Neutrophil (primary cell): Measurements from ENCODE around the gene VENTX.

Experiments
- H3K27ac ChIP-seq: fragments of 200-600 bp; sonication (generic); 2 replicates; pipeline ENCODE4 v1.5.1; 2016; ENCODE audit warnings: mild to moderate bottlenecking, moderate library complexity
- H3K27me3 ChIP-seq: fragments of 200-600 bp; sonication (generic); 2 replicates; pipeline ENCODE4 v1.6.0; 2016; ENCODE audit warnings: mild to moderate bottlenecking
- H3K36me3 ChIP-seq: fragments of 200-600 bp; sonication (generic); 2 replicates; pipeline ENCODE4 v1.5.1; 2017
- H3K4me1 ChIP-seq, 2 experiments: fragments of 200-600 bp in 1 of 2; sonication (generic) in 1 of 2; 1 replicate in 1 of 2; 2 replicates in 1 of 2; pipeline versions ENCODE4 v1.5.1 to v1.6.1; 2013 to 2016; ENCODE audit warnings: low read depth in 1 of 2, low read length in 1 of 2, mild to moderate bottlenecking in 1 of 2, moderate library complexity in 1 of 2; ENCODE audit not compliant: control insufficient read depth in 1 of 2, insufficient read depth in 1 of 2
- H3K4me3 ChIP-seq, 2 experiments: fragments of 200-600 bp in 1 of 2; sonication (generic) in 1 of 2; 1 replicate in 1 of 2; 2 replicates in 1 of 2; pipeline ENCODE4 v1.5.1; 2013 to 2016; ENCODE audit warnings: low read depth in 1 of 2, low read length in 1 of 2, mild to moderate bottlenecking in 1 of 2, moderate library complexity in 1 of 2
- H3K9me3 ChIP-seq: fragments of 200-600 bp; sonication (generic); 2 replicates; pipeline ENCODE4 v1.5.1; 2016
- CTCF ChIP-seq: fragments of 200-600 bp; sonication (generic); IDR thresholded peaks from 2 replicates; pipeline ENCODE4 v1.5.1; 2016; ENCODE audit warnings: antibody characterized with exemption

The VENTX gene

GRCh38 chr10:133196936-133197758 lies 40.5 kb upstream of the VENTX start:
- TF ChIP-seq CTCF, result no peak
- no peaks in the 10 kb centered on the region for H3K9me3 ChIP-seq
- peaks cover 9% of the 10 kb centered on the region for H3K27me3 ChIP-seq
- no peaks in the 10 kb centered on the region for H3K4me1 ChIP-seq
- no peak overlapping the region for H3K27ac ChIP-seq
- no peaks in the 10 kb centered on the region for H3K36me3 ChIP-seq
- no peak overlapping the region for H3K4me3 ChIP-seq

- H3K4me1 ChIP-seq, result no peaks in the 10 kb centered on the region
- no peak overlapping the region for H3K27ac ChIP-seq
- peaks cover 9% of the 10 kb centered on the region for H3K27me3 ChIP-seq
- no peaks in the 10 kb centered on the region for H3K36me3 ChIP-seq
- H3K4me3 ChIP-seq, result no peak overlapping the region
- no peak for TF ChIP-seq CTCF
- H3K9me3 ChIP-seq, result no peaks in the 10 kb centered on the region
Observed at GRCh38 chr10:133197786-133198185, 39.9 kb upstream of the VENTX start.

GRCh38 chr10:133198206-133198605 lies 39.4 kb upstream of the VENTX start:
- H3K27me3 ChIP-seq, result peaks cover 8% of the 10 kb centered on the region
- no peak overlapping the region for H3K27ac ChIP-seq
- H3K36me3 ChIP-seq, result no peaks in the 10 kb centered on the region
- H3K9me3 ChIP-seq, result no peaks in the 10 kb centered on the region
- no peaks in the 10 kb centered on the region for H3K4me1 ChIP-seq
- no peak for TF ChIP-seq CTCF
- no peak overlapping the region for H3K4me3 ChIP-seq

GRCh38 chr10:133198621-133199487 lies 38.8 kb upstream of the VENTX start:
- H3K4me1 ChIP-seq, result no peaks in the 10 kb centered on the region
- no peak for TF ChIP-seq CTCF
- H3K36me3 ChIP-seq, result no peaks in the 10 kb centered on the region
- H3K27me3 ChIP-seq, result peaks cover 6% of the 10 kb centered on the region
- H3K4me3 ChIP-seq, result no peak overlapping the region
- no peaks in the 10 kb centered on the region for H3K9me3 ChIP-seq
- no peak overlapping the region for H3K27ac ChIP-seq

GRCh38 chr10:133199488-133199885 lies 38.2 kb upstream of the VENTX start:
- Histone ChIP-seq H3K27ac (no peak overlapping the region), H3K9me3 (no peaks in the 10 kb centered on the region), H3K4me3 (no peak overlapping the region), H3K27me3 (peaks cover 2% of the 10 kb centered on the region), H3K4me1 (no peaks in the 10 kb centered on the region), H3K36me3 (no peaks in the 10 kb centered on the region)
- no peak for TF ChIP-seq CTCF
